ENCODE data around the gene TRIM14. TPM values are rescaled to one million over a fixed set of nuclear protein-coding genes. Genes with fewer than 3 reads are reported as not detected.

The TRIM14 gene
- total RNA-seq, 1 donor from 2014 or later: 9.9 TPM

- H3K27me3 Mint-ChIP-seq: no peaks in the 10 kb centered on the region
- no peak overlapping the region for H3K27ac Mint-ChIP-seq
- no peaks in the 10 kb centered on the region for H3K9me3 Mint-ChIP-seq
- peaks cover 7% of the 10 kb centered on the region for H3K4me1 Mint-ChIP-seq (ENCODE audit: unreplicated experiment)
- no peak for DNase-seq (ENCODE audit: extremely low spot score, unreplicated experiment)
- H3K4me3 Mint-ChIP-seq: no peak overlapping the region
- no peak for TF ChIP-seq CTCF (conservative IDR thresholded peaks at IDR 0.05)
- no peaks in the 10 kb centered on the region for H3K36me3 Mint-ChIP-seq
Observed at GRCh38 chr9:98140503-98140902, 21.5 kb upstream of the TRIM14 start.

- H3K4me1 Mint-ChIP-seq (ENCODE audit: unreplicated experiment): peaks cover 9% of the 10 kb centered on the region
- no peaks in the 10 kb centered on the region for H3K27me3 Mint-ChIP-seq
- no peaks in the 10 kb centered on the region for H3K36me3 Mint-ChIP-seq
- no peak for DNase-seq (ENCODE audit: extremely low spot score, unreplicated experiment)
- H3K4me3 Mint-ChIP-seq: no peak overlapping the region
- H3K9me3 Mint-ChIP-seq: no peaks in the 10 kb centered on the region
- no peak for TF ChIP-seq CTCF (conservative IDR thresholded peaks at IDR 0.05)
- H3K27ac Mint-ChIP-seq: no peak overlapping the region
Observed at GRCh38 chr9:98136489-98136888, 17.5 kb upstream of the TRIM14 start.

GRCh38 chr9:98135938-98136337, 16.9 kb upstream of the TRIM14 start:
- no peak for TF ChIP-seq CTCF (conservative IDR thresholded peaks at IDR 0.05)
- Mint-ChIP-seq H3K4me3 (no peak overlapping the region), H3K36me3 (no peaks in the 10 kb centered on the region), H3K9me3 (no peaks in the 10 kb centered on the region), H3K27me3 (no peaks in the 10 kb centered on the region), H3K4me1 (ENCODE audit: unreplicated experiment) (peaks cover 9% of the 10 kb centered on the region), H3K27ac (peak overlapping the region; percentile 62)
- DNase-seq (ENCODE audit: extremely low spot score, unreplicated experiment): no peak

GRCh38 chr9:98135558-98135934, 16.5 kb upstream of the TRIM14 start:
- H3K9me3 Mint-ChIP-seq: no peaks in the 10 kb centered on the region
- no peaks in the 10 kb centered on the region for H3K36me3 Mint-ChIP-seq

GRCh38 chr9:98134702-98135557, 15.9 kb upstream of the TRIM14 start:
- DNase-seq (ENCODE audit: extremely low spot score, unreplicated experiment): no peak
- peaks cover 9% of the 10 kb centered on the region for H3K4me1 Mint-ChIP-seq (ENCODE audit: unreplicated experiment)
- H3K36me3 Mint-ChIP-seq: no peaks in the 10 kb centered on the region
- H3K27ac Mint-ChIP-seq: peak overlapping the region; percentile 62
- H3K27me3 Mint-ChIP-seq: no peaks in the 10 kb centered on the region
- H3K4me3 Mint-ChIP-seq: no peak overlapping the region
- TF ChIP-seq CTCF (conservative IDR thresholded peaks at IDR 0.05): no peak
- no peaks in the 10 kb centered on the region for H3K9me3 Mint-ChIP-seq

More at GRCh38 chr9:98135558-98135934, 16.5 kb upstream of the TRIM14 start:
- DNase-seq (ENCODE audit: extremely low spot score, unreplicated experiment): no peak
- no peak for TF ChIP-seq CTCF (conservative IDR thresholded peaks at IDR 0.05)
- Mint-ChIP-seq H3K4me3 (no peak overlapping the region), H3K27ac (peak overlapping the region; percentile 62), H3K27me3 (no peaks in the 10 kb centered on the region), H3K4me1 (ENCODE audit: unreplicated experiment) (peaks cover 9% of the 10 kb centered on the region)

All from type B pancreatic cell (in vitro differentiated cells).